ENCODE measurements around the gene TATDN2. TPM values are rescaled to one million over a fixed set of nuclear protein-coding genes. Genes with fewer than 3 reads are reported as not detected.

The TATDN2 gene
- total RNA-seq, 1 experiment from 2014 or later: 30.4 TPM

GRCh38 chr3:10303105-10303504, 54.8 kb downstream of the TATDN2 start:
- Histone ChIP-seq H3K4me1 (ENCODE audit: control insufficient read depth, insufficient read depth, low read length) (no peaks in the 10 kb centered on the region), H3K4me3 (ENCODE audit: low read depth in 2 of 2, low read length in 2 of 2) (no peak overlapping the region), H3K9me3 (ENCODE audit: control insufficient read depth, insufficient read depth, low read depth, low read length) (no peaks in the 10 kb centered on the region), H3K27me3 (ENCODE audit: control insufficient read depth, insufficient read depth, low read length) (no peaks in the 10 kb centered on the region), H3K27ac (ENCODE audit: low read length) (no peak overlapping the region), H3K36me3 (ENCODE audit: control insufficient read depth, insufficient read depth, low read length) (no peaks in the 10 kb centered on the region; the same call in 1 of the 2 replicates)
- ATAC-seq: 0 out of 2 replicates have a peak, but pooled peaks have one; percentile 6
- POLR2A ChIA-PET: no interaction called here
- DNase-seq (ENCODE audit: low read depth, low spot score): no peak
- BruUV-seq (replicated peaks): no TSS peak
- CTCF ChIA-PET: no interaction called here
- TF ChIP-seq SIN3A (IDR thresholded peaks at IDR 0.05; ENCODE audit: borderline replicate concordance, insufficient read depth, low read depth, low read length) (no peak), POLR2AphosphoS5 (IDR thresholded peaks at IDR 0.05; ENCODE audit: low read depth, low read length) (peak; percentile 22; the same call in 1 of the 2 replicates)
- in situ Hi-C loops (cut with HindIII; ENCODE audit: low pct_unique_long_range_greater_than_20kb, low sequenced_read_pairs) (no loop called here), intact Hi-C loops (cut with micrococcal nuclease; ENCODE audit: unreplicated experiment) (no loop called here)

DNA sequence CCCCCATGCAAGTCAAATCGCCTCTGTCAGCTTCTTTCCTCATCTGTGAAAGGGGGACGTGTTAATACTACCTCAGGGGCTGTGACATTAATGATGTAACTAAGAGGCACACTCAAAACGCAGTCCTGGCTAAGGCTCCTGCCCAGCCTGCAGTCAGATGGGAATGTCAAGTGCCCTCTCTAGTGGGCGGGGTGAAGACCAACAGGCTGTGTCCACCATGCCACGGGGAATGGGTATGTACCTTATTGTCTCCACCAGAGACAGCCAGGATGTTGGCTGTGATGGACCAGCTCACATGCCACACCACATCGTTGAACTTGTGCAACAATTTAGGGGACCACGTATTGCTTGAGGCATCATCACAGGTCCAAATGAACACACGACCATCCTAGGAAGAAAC, 55.5 kb downstream of the TATDN2 start:
- CTCF ChIA-PET: no interaction called here
- no peaks in the 10 kb centered on the region for H3K9me3 ChIP-seq (ENCODE audit: control insufficient read depth, insufficient read depth, low read depth, low read length)
- no peaks in the 10 kb centered on the region for H3K27me3 ChIP-seq (ENCODE audit: control insufficient read depth, insufficient read depth, low read length)
- DNase-seq (ENCODE audit: low read depth, low spot score) (no peak), ATAC-seq (no peak)
- POLR2A ChIA-PET: no interaction called here
- H3K36me3 ChIP-seq (ENCODE audit: control insufficient read depth, insufficient read depth, low read length): no peaks in the 10 kb centered on the region; the same call in 1 of the 2 replicates
- no peak for TF ChIP-seq TCF7L2 (IDR thresholded peaks at IDR 0.05; ENCODE audit: low read depth, low read length)
- TF ChIP-seq REST (IDR thresholded peaks at IDR 0.05; ENCODE audit: insufficient read depth in 1 of 2, low read depth in 2 of 2, low read length in 1 of 2): no peak
- no peak overlapping the region for H3K4me3 ChIP-seq (ENCODE audit: low read depth in 2 of 2, low read length in 2 of 2)
- no peaks in the 10 kb centered on the region for H3K4me1 ChIP-seq (ENCODE audit: control insufficient read depth, insufficient read depth, low read length)
- H3K27ac ChIP-seq (ENCODE audit: low read length): no peak overlapping the region
- in situ Hi-C loops (cut with HindIII; ENCODE audit: low pct_unique_long_range_greater_than_20kb, low sequenced_read_pairs): no loop called here
- BruUV-seq (replicated peaks): no TSS peak
- intact Hi-C loops (cut with micrococcal nuclease; ENCODE audit: unreplicated experiment): no loop called here

DNA sequence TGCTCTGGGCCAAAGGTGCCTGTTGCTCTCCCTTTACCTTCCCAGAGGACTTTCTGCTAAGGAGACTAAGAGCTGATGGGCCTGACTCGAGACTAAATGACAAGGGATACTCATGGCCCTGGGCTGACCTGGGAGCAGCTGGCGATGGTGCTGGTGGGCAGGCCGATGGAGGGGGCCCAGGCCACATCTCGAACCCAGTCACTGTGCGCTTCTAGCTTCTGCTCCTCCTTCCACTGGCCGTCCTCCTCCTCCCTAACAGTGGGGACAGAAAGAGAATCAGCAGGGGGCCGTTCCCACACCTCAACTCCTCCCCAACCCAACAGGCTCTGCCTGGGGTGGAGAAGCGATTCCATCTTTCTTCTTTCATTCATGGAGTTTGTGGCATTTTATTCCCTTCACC, 56.6 kb downstream of the TATDN2 start:
- no TSS peak for BruUV-seq (replicated peaks)
- intact Hi-C loops (cut with micrococcal nuclease; ENCODE audit: unreplicated experiment): no loop called here
- POLR2A ChIA-PET: no interaction called here
- Histone ChIP-seq H3K36me3 (ENCODE audit: control insufficient read depth, insufficient read depth, low read length) (no peaks in the 10 kb centered on the region; the same call in 1 of the 2 replicates), H3K27me3 (ENCODE audit: control insufficient read depth, insufficient read depth, low read length) (no peaks in the 10 kb centered on the region), H3K9me3 (ENCODE audit: control insufficient read depth, insufficient read depth, low read depth, low read length) (no peaks in the 10 kb centered on the region), H3K27ac (ENCODE audit: low read length) (no peak overlapping the region), H3K4me1 (ENCODE audit: control insufficient read depth, insufficient read depth, low read length) (no peaks in the 10 kb centered on the region), H3K4me3 (ENCODE audit: low read depth in 2 of 2, low read length in 2 of 2) (no peak overlapping the region)
- in situ Hi-C loops (cut with HindIII; ENCODE audit: low pct_unique_long_range_greater_than_20kb, low sequenced_read_pairs): no loop called here
- no peak for DNase-seq (ENCODE audit: low read depth, low spot score)
- ATAC-seq: 0 out of 2 replicates have a peak, but pooled peaks have one; percentile 19
- TF ChIP-seq REST (IDR thresholded peaks at IDR 0.05; ENCODE audit: insufficient read depth in 1 of 2, low read depth in 2 of 2, low read length in 1 of 2) (no peak), SIN3A (IDR thresholded peaks at IDR 0.05; ENCODE audit: borderline replicate concordance, insufficient read depth, low read depth, low read length) (no peak), POLR2AphosphoS5 (IDR thresholded peaks at IDR 0.05; ENCODE audit: low read depth, low read length) (no peak), TCF7L2 (IDR thresholded peaks at IDR 0.05; ENCODE audit: low read depth, low read length) (no peak)
- TF ChIP-seq, protein P1, sequence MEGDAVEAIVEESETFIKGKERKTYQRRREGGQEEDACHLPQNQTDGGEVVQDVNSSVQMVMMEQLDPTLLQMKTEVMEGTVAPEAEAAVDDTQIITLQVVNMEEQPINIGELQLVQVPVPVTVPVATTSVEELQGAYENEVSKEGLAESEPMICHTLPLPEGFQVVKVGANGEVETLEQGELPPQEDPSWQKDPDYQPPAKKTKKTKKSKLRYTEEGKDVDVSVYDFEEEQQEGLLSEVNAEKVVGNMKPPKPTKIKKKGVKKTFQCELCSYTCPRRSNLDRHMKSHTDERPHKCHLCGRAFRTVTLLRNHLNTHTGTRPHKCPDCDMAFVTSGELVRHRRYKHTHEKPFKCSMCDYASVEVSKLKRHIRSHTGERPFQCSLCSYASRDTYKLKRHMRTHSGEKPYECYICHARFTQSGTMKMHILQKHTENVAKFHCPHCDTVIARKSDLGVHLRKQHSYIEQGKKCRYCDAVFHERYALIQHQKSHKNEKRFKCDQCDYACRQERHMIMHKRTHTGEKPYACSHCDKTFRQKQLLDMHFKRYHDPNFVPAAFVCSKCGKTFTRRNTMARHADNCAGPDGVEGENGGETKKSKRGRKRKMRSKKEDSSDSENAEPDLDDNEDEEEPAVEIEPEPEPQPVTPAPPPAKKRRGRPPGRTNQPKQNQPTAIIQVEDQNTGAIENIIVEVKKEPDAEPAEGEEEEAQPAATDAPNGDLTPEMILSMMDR (IDR thresholded peaks at IDR 0.05): no peak
- CTCF ChIA-PET: no interaction called here
